ENCODE results near the gene FBP1. TPM values are rescaled to one million over a fixed set of nuclear protein-coding genes. Genes with fewer than 3 reads are reported as not detected.

Gene FBP1
- total RNA-seq, 2 donors from 2014 or later = 3.6 to 4.1 TPM

DNA sequence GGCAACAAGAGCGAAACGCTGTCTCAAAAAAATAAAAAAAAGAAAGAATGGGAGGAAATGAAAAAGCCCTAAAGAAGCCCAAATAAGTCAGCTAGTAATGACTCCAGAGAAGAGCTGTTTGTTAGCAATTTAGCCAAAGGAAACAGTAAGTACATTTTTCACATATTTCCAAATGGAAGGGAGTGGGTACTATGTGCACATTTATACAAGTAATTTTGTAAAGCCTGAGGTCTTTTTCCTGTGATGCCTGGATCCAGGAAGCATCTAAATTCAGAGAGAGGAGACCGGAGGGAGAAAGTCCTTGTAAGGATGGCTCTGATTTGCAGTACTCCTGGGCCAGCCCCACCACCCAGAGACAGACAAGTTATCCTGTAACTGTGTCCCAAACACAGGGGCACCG, 14.7 kb downstream of the FBP1 start:
- Histone ChIP-seq H3K27ac (no peak overlapping the region), H3K27me3 (no peaks in the 10 kb centered on the region), H3K9me3 (no peaks in the 10 kb centered on the region), H3K4me1 (no peaks in the 10 kb centered on the region), H3K4me3 (no peak overlapping the region), H3K36me3 (no peaks in the 10 kb centered on the region)
- no peak for DNase-seq (ENCODE audit: low spot score)
- no peak for TF ChIP-seq CTCF (IDR thresholded peaks at IDR 0.05)

- DNase-seq (ENCODE audit: low spot score) = no peak
- Histone ChIP-seq H3K36me3 (no peaks in the 10 kb centered on the region), H3K27me3 (no peaks in the 10 kb centered on the region), H3K4me1 (no peaks in the 10 kb centered on the region), H3K9me3 (no peaks in the 10 kb centered on the region), H3K27ac (no peak overlapping the region), H3K4me3 (no peak overlapping the region)
- TF ChIP-seq CTCF (IDR thresholded peaks at IDR 0.05) = no peak
These were observed 16.1 kb downstream of the FBP1 start for GRCh38 chr9:94623253-94623652.

DNA sequence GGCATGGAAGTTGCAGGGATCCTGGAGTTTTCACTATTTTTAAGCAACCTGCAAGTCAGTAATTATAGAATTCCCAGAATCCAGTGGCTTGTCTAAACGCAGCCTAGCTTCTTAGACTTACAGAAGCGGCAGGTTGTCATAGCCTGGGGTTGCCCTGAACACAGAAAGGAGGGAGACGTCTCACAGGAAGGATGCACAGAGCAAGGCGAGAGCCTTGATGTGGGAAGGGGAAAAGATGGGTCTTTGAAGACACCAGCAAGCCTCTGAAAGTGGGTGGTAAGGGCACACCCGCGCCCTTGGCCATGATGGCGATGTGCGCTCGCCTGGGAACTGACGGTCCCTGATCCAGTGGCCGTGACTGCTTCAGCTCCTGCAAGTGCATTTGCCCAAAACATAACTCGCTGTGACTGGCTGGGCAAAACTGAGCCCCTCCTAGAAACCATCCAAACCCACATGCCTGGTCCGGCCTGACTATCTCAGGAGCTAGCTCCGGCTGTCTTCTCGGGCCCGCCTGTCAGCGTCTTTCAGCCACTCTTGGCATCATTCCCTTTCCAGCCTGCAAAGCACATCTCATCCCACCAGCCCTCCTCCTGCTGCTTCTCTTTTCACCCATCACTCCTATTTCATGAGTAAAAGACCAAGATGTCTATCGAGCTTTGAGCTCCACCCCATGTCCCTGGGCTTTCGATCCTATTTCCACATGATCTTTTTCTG, 17.1 kb downstream of the FBP1 start:
- Histone ChIP-seq H3K27me3 (no peaks in the 10 kb centered on the region), H3K27ac (no peak overlapping the region), H3K9me3 (no peaks in the 10 kb centered on the region), H3K4me3 (no peak overlapping the region), H3K36me3 (no peaks in the 10 kb centered on the region), H3K4me1 (no peaks in the 10 kb centered on the region)
- TF ChIP-seq CTCF (IDR thresholded peaks at IDR 0.05) = no peak
- no peak for DNase-seq (ENCODE audit: low spot score)

GRCh38 chr9:94619026-94619425, 20.3 kb downstream of the FBP1 start:
- no peaks in the 10 kb centered on the region for H3K4me1 ChIP-seq
- no peaks in the 10 kb centered on the region for H3K36me3 ChIP-seq
- H3K9me3 ChIP-seq = no peaks in the 10 kb centered on the region
- H3K4me3 ChIP-seq = no peak overlapping the region
- no peak overlapping the region for H3K27ac ChIP-seq
- no peak for DNase-seq (ENCODE audit: low spot score)
- TF ChIP-seq CTCF (IDR thresholded peaks at IDR 0.05) = no peak
- H3K27me3 ChIP-seq = no peaks in the 10 kb centered on the region

- H3K36me3 ChIP-seq = no peaks in the 10 kb centered on the region
- H3K4me1 ChIP-seq = no peaks in the 10 kb centered on the region
- H3K4me3 ChIP-seq = no peak overlapping the region
- no peak for DNase-seq (ENCODE audit: low spot score)
- H3K9me3 ChIP-seq = no peaks in the 10 kb centered on the region
- no peaks in the 10 kb centered on the region for H3K27me3 ChIP-seq
- no peak for TF ChIP-seq CTCF (IDR thresholded peaks at IDR 0.05)
- H3K27ac ChIP-seq = no peak overlapping the region
These were observed 26.3 kb downstream of the FBP1 start for GRCh38 chr9:94613003-94613402.

DNA sequence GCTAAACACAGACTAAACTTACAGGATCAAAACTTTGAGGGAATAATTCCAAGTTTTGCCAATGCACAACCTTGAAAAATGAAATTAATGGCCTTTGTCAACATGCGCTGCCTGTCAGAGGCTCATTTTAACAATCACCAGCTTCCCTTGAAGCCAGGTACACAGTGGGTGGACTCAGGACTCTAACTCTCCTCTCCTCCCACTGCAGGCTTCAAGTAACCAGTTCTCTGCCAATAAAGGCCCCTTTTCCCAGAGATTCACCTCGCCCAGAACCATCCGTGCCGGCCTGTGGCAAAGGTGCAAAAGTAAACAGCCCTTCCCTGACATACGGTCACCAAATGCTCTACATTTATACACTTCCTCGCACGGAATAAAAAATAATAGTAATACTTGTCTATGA, 27.2 kb downstream of the FBP1 start:
- TF ChIP-seq CTCF (IDR thresholded peaks at IDR 0.05) = no peak

More for the DNA sequence above, 27.2 kb downstream of the FBP1 start:
- Histone ChIP-seq H3K4me3 (no peak overlapping the region), H3K27ac (no peak overlapping the region), H3K4me1 (no peaks in the 10 kb centered on the region), H3K27me3 (no peaks in the 10 kb centered on the region), H3K36me3 (no peaks in the 10 kb centered on the region), H3K9me3 (no peaks in the 10 kb centered on the region)
- DNase-seq (ENCODE audit: low spot score) = no peak
